ENCODE measurements around the gene FOXN4.

- TF ChIP-seq CTCF (IDR thresholded peaks at IDR 0.05) (no peak), POLR2A (IDR thresholded peaks at IDR 0.05) (no peak)
Observed at GRCh38 chr12:109286652-109287051, 22.4 kb downstream of the FOXN4 start.
